Measurements from ENCODE around the gene STX18. TPM values are rescaled to one million over a fixed set of nuclear protein-coding genes. Genes with fewer than 3 reads are reported as not detected.

Gene STX18
- total and polyA plus RNA-seq, 2 experiments from 2014 or later: 15.9 to 18.1 TPM

- TF ChIP-seq, protein P1, sequence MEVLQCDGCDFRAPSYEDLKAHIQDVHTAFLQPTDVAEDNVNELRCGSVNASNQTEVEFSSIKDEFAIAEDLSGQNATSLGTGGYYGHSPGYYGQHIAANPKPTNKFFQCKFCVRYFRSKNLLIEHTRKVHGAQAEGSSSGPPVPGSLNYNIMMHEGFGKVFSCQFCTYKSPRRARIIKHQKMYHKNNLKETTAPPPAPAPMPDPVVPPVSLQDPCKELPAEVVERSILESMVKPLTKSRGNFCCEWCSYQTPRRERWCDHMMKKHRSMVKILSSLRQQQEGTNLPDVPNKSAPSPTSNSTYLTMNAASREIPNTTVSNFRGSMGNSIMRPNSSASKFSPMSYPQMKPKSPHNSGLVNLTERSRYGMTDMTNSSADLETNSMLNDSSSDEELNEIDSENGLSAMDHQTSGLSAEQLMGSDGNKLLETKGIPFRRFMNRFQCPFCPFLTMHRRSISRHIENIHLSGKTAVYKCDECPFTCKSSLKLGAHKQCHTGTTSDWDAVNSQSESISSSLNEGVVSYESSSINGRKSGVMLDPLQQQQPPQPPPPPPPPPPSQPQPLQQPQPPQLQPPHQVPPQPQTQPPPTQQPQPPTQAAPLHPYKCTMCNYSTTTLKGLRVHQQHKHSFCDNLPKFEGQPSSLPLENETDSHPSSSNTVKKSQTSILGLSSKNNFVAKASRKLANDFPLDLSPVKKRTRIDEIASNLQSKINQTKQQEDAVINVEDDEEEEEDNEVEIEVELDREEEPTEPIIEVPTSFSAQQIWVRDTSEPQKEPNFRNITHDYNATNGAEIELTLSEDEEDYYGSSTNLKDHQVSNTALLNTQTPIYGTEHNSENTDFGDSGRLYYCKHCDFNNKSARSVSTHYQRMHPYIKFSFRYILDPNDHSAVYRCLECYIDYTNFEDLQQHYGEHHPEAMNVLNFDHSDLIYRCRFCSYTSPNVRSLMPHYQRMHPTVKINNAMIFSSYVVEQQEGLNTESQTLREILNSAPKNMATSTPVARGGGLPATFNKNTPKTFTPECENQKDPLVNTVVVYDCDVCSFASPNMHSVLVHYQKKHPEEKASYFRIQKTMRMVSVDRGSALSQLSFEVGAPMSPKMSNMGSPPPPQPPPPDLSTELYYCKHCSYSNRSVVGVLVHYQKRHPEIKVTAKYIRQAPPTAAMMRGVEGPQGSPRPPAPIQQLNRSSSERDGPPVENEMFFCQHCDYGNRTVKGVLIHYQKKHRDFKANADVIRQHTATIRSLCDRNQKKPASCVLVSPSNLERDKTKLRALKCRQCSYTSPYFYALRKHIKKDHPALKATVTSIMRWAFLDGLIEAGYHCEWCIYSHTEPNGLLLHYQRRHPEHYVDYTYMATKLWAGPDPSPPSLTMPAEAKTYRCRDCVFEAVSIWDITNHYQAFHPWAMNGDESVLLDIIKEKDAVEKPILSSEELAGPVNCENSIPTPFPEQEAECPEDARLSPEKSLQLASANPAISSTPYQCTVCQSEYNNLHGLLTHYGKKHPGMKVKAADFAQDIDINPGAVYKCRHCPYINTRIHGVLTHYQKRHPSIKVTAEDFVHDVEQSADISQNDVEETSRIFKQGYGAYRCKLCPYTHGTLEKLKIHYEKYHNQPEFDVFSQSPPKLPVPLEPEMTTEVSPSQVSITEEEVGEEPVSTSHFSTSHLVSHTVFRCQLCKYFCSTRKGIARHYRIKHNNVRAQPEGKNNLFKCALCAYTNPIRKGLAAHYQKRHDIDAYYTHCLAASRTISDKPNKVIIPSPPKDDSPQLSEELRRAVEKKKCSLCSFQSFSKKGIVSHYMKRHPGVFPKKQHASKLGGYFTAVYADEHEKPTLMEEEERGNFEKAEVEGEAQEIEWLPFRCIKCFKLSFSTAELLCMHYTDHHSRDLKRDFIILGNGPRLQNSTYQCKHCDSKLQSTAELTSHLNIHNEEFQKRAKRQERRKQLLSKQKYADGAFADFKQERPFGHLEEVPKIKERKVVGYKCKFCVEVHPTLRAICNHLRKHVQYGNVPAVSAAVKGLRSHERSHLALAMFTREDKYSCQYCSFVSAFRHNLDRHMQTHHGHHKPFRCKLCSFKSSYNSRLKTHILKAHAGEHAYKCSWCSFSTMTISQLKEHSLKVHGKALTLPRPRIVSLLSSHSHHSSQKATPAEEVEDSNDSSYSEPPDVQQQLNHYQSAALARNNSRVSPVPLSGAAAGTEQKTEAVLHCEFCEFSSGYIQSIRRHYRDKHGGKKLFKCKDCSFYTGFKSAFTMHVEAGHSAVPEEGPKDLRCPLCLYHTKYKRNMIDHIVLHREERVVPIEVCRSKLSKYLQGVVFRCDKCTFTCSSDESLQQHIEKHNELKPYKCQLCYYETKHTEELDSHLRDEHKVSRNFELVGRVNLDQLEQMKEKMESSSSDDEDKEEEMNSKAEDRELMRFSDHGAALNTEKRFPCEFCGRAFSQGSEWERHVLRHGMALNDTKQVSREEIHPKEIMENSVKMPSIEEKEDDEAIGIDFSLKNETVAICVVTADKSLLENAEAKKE (CRISPR knock-in tag; IDR thresholded peaks at IDR 0.05): no peak
- TF ChIP-seq EZH2 (IDR thresholded peaks at IDR 0.05; ENCODE audit: low read depth, unreplicated experiment): no peak
These were observed 103.0 kb downstream of the STX18 start (continued) for GRCh38 chr4:4438891-4439290.

- no peaks in the 10 kb centered on the region; the same call in 2 of the 3 replicates for H3K4me1 Mint-ChIP-seq
- no peak overlapping the region for H3K4me3 ChIP-seq
- H3K27me3 ChIP-seq (ENCODE audit: insufficient read depth): no peaks in the 10 kb centered on the region
- H3K27ac ChIP-seq (ENCODE audit: low read depth): no peak overlapping the region
- H3K4me2 ChIP-seq: no peak overlapping the region
- no peaks in the 10 kb centered on the region for H3K9me2 ChIP-seq (ENCODE audit: insufficient read depth)
- H3K36me3 ChIP-seq (ENCODE audit: insufficient read depth): no peaks in the 10 kb centered on the region
- H2AFZ ChIP-seq: no peak overlapping the region
- DNase-seq (ENCODE audit: low spot score): no peak
- no peak overlapping the region for H3K27ac Mint-ChIP-seq
- no peaks in the 10 kb centered on the region for H3K4me1 ChIP-seq (ENCODE audit: insufficient read depth)
- no peak for ATAC-seq
- no peak overlapping the region for H3K4me3 Mint-ChIP-seq
- H3F3A ChIP-seq (replicated peaks; ENCODE audit: low read depth): no peaks in the 10 kb centered on the region
- no peaks in the 10 kb centered on the region for H4K20me1 ChIP-seq (replicated peaks; ENCODE audit: insufficient read depth)
- peaks cover 3% of the 10 kb centered on the region for H3K27me3 Mint-ChIP-seq (ENCODE audit: insufficient read depth, low read depth, poor library complexity)
- H3K9me3 Mint-ChIP-seq: no peaks in the 10 kb centered on the region
- H3K36me3 Mint-ChIP-seq (ENCODE audit: low read depth): 0 out of 3 replicates have a peak, but pooled peaks cover 3% of the 10 kb centered on the region
- no peaks in the 10 kb centered on the region for H3K79me2 ChIP-seq (replicated peaks; ENCODE audit: insufficient read depth)
- TF ChIP-seq JUNB (IDR thresholded peaks at IDR 0.05; ENCODE audit: unreplicated experiment) (no peak), EZH2phosphoT487 (IDR thresholded peaks at IDR 0.05; ENCODE audit: unreplicated experiment) (no peak), POLR2AphosphoS5 (IDR thresholded peaks at IDR 0.05; ENCODE audit: low read depth) (no peak), EZH2 (IDR thresholded peaks at IDR 0.05; ENCODE audit: low read depth, unreplicated experiment) (no peak), CTCF (conservative IDR thresholded peaks at IDR 0.05; ENCODE audit: low read depth in 2 of 2) (no peak), STAT1 (IDR thresholded peaks at IDR 0.05; ENCODE audit: unreplicated experiment) (no peak)
- TF ChIP-seq, protein P1 (CRISPR knock-in tag; IDR thresholded peaks at IDR 0.05): no peak
These were observed 103.9 kb downstream of the STX18 start for GRCh38 chr4:4437798-4438470.
